Posterior vena cava (tissue), 2 donors: ENCODE measurements around the gene SUFU. TPM values are rescaled to one million over a fixed set of nuclear protein-coding genes. Genes with fewer than 3 reads are reported as not detected.
"Not testable (repeated sequence)": the region's sequence is repeated elsewhere in the genome, so short reads cannot be mapped to it uniquely, and the experiment has no call there.

ENCODE experiments used
- DNase-seq: peaks from one replicate; pipeline ENCODE4 v3.0.0-alpha.2; 2020; ENCODE audit warnings: low spot score
- intact Hi-C, 2 donors: fragments of 100-400 bp; cut with DNase I; formaldehyde crosslinking; loops; one replicate each; pipeline versions ENCODE4 v1.14.1 to v1.14.2; 2022 to 2023
- total RNA-seq, 2 donors: library from RNA; stranded (reverse); fragmentation: NEBNext Ultra II Directional; extraction: Animal tissue kit (Norgen Biotek cat#: 25700); gene quantifications; one replicate each; pipeline ENCODE4 v1.2.1, GENCODE V29; 2021
- donor health status: DM: yes; HTN: yes; CAD: no.
- donor health status: DM: yes; HTN: yes; CAD: no.

SUFU gene
- total RNA-seq, 2 donors from 2014 or later = 10.4 to 11.3 TPM

DNA sequence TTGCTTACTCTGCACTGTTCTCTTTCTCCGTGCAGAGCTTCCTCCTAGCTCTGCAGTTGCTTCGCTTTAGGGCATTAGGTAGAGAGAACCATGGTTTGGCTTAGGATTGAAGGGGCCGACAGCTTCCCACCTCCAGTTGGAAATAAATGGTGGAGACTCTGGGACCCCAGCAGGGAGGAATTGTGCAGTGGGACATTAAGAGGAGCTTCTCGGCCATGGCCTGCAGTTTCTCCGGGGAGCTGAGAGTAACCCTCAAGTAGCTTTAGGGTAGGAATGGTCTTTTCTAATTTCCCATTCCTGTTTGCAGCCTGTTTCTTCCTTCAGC, 1.2 kb downstream of the SUFU start:
- intact Hi-C loops = loop anchor here (5.0 to 10.0 kb wide), 2 partner anchors 77 to 140 kb away; partner anchors contain the start of gene TRIM8 (in 1 of the 2)
- DNase-seq = peak; percentile 47

DNA sequence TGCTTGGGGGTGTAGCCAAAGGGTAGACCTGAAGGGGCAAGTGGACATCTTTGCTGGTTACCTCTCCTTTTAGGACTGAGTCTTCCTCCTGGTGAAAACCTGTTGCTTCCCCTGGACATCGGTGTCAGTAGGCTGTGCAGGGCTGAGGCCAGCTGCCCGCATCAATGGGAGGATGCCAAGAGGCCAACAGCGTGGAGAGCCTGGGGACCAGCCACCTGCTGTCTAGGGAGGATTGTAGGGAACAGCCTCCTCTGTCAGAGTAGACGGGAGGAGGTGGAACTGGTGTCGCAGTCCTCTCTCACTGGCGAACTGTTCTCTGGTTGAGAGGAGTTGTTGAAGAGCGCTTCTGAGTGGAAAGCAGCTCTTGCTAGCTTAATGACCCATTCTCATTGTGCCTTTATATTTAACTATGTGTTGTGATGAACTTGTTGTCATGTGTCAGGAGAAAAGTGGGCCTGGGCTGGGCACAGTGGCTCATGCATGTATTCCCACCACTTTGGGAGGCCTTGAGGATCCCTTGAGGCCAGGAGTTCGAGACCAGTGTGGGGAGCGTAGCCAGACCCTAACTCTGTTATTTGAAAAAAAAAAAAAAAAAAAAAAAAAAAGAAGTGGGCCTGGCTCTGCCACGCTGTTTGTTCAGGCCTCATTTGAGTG, 1.8 kb downstream of the SUFU start:
- intact Hi-C loops = loop anchor here (5.0 to 10.0 kb wide), 2 partner anchors 77 to 139 kb away; partner anchors contain the start of gene TRIM8 (in 1 of the 2)
- peak; percentile 70 for DNase-seq

DNA sequence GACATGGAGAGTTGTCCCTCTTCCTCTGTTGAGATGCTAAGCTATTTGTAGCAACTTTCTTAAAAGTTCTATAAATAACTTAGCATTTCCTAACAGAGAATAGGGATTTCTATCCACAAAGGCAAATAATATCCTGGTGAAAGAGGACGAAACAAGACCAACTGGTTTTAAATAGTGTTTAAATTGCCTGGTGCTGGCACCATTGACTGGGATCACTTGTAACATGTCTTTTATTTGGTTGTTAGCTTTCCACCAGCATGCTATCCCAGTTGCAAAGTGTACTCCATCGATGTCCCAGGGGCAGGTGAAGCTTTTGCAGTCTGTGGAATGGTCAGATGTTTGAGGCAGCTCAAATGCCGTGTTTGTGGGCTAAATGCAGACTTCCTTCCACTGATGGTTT, 3.7 kb downstream of the SUFU start:
- intact Hi-C loops = loop anchor here (5.0 to 10.0 kb wide), 2 partner anchors 75 to 137 kb away; partner anchors contain the start of gene TRIM8 (in 1 of the 2)
- peak; percentile 31 for DNase-seq

DNA sequence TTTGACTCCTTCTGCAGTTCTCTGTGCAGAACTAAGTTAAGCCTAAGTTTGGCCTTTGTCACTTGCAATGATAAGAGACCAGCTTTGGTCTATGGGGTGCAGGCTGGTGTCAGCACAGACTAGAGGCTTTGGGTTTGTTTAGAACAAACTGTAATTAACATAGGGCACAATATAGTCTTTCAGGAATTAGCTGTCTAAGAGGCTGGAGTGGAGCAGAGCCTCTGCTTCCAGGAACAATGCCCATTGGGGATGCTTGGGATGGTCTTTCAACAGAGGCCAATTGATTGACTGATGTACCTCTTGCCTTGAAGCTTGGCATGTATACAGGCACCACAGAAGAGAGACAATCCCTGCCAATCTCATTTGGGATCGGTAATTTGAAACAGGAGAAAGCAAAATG, 4.7 kb downstream of the SUFU start:
- DNase-seq = no peak

DNA sequence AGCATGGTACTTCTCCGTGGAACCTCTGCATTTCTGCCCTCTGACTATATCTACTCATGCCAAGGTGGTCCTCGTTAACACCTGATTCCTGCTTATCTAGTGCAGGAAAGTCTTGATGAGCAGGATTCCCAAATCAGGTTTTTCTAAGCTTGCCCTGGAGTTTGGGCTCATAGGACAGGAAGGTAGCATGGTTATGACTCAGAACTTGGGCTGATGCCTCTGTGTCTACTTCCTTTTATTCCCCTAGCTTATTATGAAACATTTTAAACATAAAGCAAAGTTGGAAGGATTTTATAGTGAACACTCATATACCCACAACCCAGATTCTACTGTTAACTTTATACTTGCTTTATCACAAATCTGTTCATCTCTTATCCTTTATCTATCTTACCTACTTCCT, 5.6 kb downstream of the SUFU start:
- no peak for DNase-seq
- intact Hi-C loops = loop anchor here (5.0 to 10.0 kb wide), 2 partner anchors 73 to 135 kb away; partner anchors contain the start of gene TRIM8 (in 1 of the 2)

More for the DNA sequence above, 4.7 kb downstream of the SUFU start:
- intact Hi-C loops = loop anchor here (5.0 to 10.0 kb wide), 2 partner anchors 74 to 136 kb away; partner anchors contain the start of gene TRIM8 (in 1 of the 2)

DNA sequence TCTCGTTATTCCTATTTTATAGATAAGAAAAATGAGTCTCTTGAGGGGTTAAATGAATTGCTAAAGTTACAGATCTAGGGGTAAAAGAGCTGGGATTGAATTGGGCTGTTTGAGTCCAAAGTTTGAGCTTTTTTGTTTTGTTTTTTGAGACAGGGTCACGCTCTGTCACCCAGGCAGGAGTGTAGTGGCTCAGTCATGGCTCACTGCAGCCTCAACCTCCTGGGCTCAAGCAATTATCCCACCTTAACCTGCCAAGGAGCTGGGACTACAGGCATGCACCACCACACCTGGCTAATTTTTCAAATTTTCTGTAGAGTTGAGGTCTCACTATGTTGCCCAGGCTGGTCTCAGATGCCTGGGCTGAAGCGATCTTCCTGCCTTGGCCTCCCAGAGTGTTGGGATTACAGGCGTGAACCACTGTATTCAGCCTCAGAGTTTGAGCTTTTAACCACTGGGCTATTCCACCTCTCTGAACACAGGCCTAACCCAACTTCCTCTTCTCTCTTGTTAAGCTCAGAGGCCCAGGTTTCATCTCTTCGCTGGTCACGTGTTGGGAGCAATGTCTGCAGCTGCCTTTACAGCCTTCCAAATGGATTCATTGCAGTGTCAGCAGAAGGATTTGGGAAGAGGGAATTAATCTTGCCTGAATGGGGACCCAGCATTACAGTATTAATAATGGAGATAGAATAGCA, 8.0 kb downstream of the SUFU start:
- DNase-seq = peak; percentile 45
- intact Hi-C loops = no loop called here

DNA sequence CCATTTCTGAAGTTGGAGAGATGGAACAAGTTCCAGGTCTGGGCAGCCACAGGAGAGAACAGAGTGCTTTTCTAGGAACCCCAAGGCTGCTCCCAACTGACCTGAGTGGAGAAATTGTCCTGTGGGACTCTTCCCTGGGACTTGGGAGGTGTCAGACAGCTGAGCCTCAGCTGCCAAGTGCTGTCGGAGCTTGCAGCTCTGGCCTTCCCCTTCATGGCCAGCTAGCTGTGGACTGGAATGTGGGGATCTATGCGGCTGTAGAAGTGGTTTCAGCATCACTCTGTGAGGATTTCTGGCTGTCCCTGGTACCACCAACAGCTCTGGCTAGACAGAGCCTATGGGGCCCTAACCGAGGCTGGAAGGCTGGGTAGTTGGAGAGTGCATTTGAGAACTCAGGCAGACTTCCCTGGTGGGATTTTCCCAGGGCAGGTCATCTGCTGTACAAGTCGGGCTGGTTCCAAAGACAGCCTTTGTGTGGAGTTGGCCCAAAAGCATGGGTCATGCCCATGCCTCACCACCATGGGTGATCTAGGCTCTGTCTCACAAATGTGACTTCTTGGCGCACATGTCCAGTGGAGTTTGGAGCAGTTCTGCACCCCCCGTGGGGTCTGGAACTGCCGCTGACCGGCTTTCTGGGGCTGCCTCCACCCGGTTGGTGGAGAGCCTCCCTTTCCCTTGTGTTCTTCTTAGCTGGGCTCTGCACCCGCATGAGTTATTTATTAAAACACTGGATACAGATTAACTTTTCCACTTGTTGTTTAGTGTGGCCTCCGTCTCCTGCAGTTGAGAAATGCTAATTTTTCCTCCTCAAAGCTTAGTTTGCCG, 10.9 kb downstream of the SUFU start:
- intact Hi-C loops = no loop called here
- DNase-seq = peak; percentile 73

DNA sequence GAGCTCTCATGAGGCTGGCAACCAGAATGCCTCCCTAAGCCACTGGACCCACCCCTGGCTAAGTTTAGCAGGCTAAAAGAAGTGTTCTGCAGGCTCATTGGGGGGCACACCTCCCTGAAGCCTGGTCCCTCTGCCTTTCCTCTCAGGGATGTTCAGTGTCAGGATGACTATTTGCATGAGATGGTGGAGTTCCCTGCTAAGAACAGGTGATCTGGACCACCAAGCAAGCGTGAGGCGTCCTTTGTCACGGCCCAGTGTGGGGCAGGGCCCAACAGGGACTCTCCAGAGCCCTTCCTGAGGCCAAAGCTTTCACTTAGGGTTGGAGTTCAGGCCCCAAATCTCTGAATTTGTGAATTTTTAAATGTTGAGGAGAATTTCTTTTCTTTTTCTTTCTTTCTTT, 12.0 kb downstream of the SUFU start:
- peak; percentile 16 for DNase-seq
- intact Hi-C loops = no loop called here

DNA sequence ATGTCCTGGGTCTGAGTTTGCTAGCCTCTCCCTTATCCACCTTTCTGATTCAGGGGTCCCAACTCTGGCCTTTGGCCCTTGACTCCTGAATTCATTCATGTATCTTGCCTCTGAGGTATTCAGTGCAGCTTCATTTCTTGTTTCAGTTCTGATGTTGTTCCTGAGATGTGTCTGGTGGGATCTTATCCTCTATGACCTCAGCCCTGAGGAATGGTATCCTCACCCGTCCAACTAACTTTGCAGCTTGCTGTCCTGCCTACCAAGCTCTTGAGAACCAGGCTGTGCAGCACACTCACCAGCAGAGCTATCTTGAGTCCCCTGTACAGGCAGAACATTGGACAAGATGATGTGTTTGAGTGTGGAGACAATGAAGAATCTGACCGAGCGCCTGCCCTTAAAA, 13.8 kb downstream of the SUFU start:
- intact Hi-C loops = no loop called here
- no peak for DNase-seq

DNA sequence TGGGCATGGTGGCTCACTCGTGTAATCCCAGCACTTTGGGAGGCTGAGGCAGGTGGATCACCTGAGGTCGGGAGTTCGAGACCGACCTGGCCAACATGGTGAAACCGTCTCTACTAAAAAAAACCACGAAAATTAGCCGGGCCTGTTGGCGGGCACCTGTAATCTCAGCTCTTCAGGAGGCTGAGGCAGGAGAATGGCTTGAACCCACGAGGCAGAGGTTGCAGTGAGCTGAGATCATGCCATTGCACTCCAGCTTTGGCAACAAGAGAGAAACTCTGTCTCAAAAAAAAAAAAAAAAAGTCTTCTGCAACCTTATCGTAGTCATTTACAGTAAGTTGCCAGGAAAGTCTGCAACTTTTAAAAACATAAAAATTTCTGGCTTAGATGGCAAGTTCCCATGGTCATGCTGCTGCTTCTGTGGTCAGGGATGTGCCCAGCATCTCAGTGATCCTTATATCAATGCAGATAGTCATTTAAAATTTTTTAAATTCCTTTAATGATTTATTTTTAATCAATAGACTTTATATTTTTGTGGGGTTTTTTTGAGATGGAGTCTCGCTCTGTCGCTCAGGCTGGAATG, 15.6 kb downstream of the SUFU start:
- intact Hi-C loops = no loop called here
- peak; percentile 66 for DNase-seq

DNA sequence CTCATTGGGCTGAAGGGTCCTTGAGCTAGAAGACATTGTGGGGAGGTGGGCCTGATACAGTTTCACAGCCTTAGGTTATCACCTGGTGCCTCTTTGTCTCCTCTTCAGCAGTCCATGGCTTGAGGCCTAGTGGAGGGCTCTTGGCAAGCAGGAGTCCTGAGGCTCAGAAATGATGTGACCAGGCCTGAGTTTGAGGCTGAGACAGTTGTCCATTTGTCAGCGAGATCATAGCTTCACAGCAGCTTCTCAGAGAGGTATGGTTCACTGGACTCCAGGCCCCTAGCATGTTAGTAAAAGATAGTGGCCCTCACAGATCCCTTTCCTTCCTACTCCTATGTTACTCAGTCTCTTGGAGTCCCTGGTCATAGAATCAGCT, 19.1 kb downstream of the SUFU start:
- intact Hi-C loops = no loop called here
- no peak for DNase-seq

DNA sequence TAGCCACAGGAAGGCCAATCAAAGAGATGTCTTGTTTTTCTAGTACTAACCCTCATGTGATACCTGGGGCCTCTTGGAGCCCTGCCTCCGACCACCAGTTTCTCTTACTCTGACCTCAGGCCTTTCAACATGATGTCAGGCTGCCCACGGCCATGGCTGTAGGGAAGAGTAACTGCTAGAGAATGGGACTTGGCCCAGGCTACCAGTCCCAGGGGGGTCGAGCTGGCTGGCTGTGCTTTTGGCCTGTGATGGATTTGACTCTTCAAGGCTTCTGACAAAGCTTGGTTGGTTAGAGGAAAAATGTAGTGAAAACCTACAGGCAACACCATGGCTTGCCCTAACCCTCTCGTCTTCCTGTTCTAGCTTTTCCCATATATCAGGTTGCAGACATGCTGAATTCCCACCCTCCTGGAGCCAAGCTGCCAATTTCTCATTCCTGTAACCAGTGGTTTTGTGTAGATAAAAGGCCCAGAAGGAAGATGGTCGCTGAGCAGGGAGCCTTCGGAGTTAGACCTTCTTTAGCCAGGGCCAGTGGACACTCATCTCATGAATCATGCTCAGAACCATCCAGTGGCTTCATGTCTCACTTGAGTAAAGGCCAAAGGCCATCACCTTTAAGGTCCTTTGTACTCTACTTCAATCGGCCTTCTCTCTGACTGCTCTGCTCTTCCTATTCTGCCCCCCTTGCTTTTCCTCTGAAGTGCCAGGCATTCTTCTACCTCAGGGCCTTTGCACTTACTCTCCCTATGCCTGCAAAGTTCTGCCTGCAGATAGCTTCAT, 19.7 kb downstream of the SUFU start:
- intact Hi-C loops = no loop called here
- DNase-seq = peak; percentile 81

DNA sequence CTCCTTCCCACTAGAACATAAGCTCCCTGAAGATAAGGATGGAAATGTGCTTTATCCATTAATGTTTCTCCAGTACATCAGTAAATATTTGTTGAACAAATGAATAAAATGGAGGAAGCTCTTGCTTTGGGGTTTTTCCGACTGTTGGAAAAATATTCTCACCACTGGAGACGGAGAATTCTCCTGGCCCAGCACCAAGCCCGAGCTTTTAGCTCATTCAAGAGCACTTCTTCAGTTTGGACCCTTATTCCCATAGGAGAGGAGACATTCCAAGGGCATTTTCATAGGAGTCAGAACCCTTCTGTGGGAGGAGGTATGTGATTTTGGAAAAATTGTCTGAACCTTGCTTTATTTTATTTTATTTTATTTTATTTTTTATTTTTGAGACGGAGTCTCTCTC, 21.0 kb downstream of the SUFU start:
- DNase-seq = peak; percentile 56
- intact Hi-C loops = no loop called here

DNA sequence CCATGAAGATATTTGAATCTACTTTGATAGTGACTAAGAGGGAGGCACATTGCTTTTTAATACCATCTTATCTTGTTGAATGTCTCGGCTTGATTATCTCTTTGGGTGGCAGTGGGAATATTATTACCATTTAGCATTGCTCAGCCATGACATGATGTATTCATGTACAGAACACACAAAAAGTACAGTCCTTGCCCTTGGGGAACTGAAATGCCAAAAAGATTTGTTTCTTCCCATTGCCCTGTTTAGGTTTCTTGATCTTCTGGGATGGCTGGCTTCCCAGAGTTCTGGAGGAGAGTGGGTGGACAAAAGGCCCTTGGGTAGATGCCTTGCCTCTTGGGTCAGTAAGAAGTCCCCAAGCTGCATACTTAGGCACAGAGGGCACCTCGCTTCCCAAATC, 23.8 kb downstream of the SUFU start:
- no peak for DNase-seq
- intact Hi-C loops = no loop called here

DNA sequence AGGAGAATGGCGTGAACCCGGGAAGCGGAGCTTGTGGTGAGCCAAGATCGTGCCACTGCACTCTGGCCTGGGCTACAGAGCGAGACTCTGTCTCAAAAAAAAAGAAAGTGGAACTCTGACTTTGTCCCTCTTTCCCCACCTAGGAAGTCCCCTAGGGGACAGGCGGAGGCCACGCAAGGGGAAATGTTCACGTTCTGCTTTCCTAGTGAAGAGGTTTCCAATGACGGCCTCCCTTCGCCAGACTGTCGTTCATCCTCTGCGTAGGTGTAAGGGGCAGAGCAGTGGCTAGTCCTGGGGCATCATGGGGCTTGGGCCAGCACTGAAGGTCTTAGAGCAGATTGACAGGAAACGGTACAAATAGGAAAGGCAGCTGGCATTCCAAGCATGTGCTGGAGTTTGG, 30.6 kb downstream of the SUFU start:
- peak; percentile 28 for DNase-seq
- intact Hi-C loops = no loop called here

DNA sequence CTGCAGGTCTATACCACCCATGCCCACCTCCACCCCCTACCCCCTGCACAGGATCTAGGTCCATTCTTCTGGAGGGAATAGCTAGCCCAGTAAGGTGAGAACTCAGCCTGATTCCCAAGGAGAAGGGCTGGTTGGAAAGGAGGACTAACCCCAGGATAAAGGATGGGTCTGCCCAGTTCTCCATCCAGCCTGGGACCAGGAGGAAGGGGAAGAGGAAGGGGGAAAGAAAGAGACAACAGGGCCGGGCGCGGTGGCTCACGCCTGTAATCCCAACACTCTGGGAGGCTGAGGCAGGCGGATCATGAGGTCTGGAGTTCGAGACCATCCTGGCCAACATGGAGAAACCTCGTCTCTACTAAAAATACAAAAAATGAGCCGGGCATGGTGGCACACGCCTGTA, 31.2 kb downstream of the SUFU start:
- DNase-seq = not testable (repeated sequence)

DNA sequence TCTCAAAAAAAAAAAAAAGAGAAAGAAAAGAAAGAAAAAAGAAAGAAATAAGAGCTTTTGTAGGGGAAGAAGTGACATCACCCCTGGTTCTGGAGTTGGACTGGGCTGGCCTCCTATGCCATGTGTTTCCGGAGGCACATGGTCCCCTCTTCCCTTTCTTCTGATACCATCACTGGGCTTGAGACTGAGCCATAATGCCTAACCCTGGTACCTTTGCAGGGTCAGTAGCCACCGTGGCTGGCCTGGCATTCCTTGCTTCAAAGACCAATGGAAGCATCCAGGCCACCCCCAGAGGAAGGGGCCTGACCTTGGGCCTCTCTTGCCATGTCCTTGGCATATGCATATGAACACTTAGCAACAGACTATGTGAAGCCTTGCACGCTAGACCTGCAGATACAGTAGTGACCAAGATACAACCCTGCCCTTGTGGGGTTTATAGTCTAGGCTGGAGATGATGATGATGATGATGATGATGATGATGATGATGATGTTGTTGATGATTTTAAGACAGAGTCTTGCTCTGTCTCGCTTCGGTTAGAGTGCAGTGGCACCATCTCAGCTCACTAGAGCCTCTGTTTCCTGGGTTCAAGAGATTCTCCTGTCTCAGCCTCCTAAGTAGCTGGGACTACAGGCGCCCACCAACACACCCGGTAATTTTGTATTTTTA, 31.8 kb downstream of the SUFU start:
- DNase-seq = peak; percentile 61
- intact Hi-C loops = no loop called here

More for the DNA sequence above, 31.2 kb downstream of the SUFU start:
- intact Hi-C loops = not testable (repeated sequence)

DNA sequence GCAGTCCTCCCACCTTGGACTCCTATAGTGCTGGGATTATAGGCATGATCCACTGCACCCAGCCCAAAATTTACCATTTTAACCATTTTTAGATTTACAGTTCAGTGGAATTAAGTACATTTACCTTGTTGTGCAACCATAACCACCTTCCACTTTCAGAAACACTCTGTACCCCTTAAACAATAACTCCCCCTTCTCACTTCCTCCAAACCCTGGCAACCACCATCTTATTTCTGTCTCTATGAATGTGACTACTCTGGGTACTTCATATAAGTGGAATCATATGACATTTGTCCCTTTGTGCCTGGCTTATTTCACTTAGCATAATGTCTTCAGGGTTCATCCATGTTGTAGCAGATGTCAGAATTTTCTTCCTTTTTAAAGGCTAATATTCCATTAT, 33.6 kb downstream of the SUFU start:
- intact Hi-C loops = no loop called here
- no peak for DNase-seq
